ENCODE data around the gene FSTL4.

FSTL4 gene

DNA sequence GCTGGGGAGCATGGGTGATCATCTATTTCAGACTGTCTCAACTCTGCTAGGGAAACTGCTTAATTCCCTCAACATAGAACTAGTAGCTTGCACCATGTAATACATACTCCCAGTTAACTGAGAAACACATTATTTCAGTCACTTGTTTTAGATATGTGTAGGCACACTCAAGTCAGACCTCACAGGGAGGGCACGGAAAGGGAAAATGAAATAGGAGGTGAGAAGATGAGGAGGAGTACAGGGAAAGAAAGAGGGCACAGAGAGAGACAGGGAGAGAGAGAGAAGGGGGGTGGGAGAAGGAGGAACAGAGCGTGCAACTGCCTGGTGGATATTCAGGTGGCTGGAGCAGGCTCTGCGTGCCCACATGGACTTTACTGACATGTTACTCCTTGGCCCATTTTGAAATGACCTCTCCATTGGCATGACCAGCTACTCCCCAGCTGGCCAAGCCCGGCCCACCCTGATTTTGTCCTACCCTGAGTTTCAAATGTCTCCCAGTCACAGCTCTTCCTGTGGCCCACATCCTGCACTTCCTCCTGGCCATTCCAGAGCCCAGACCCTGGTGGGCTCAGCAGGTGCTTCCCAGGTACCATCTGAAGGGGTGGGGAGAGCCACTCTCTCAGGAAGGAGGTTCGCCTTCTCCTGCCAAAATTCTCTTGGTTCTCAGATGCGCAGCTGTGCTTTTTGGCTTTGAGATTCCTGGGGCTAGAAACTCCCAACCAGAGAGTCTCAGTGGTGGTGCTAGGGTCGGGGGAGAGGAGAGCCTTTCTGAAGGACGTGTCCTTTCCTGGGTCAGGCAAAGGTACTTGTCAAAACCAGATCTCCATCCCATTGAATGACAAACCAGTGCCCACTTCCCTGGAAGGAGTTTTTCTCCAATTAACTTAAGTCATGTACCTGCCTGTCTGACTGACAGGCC, 229.4 kb downstream of the FSTL4 start:
- no peak for DNase-seq

DNA sequence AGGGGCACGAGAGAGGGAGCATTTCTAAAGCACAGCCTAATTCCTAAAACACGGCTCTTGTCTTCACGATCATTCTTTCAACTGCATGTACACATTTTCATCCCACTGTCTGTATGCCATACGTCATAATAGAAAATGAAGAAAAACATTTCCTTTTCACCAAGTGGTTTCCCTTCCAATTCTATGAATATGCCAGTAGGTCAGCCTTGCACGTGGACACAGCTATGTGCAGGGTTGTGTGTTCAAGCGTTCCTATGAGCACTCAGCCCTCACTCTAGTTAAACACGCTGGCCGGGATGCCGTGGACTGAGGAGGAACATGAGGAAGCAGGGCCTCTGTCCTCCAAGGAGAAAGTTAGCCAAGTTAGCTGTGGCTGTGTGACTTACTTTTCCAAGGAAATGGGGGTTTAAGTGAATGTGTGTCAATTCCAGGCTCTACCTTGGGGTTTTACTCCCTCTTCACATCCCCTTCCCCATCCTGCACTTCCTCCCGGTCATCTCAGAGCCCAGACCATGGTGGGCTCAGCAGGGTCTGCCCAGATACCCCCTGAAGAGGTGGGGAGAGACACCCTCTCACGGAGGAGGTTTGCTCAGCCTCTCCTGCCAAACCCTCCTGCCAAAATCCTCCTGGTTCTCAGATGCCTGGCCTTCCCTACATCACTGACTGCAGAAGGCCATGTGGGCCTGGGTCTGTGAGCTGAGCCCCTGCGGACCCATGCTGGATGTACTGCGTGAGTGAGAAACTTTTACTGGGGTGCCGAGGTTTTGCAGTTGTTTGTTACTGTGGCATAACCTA, 230.6 kb downstream of the FSTL4 start:
- no peak for DNase-seq

DNA sequence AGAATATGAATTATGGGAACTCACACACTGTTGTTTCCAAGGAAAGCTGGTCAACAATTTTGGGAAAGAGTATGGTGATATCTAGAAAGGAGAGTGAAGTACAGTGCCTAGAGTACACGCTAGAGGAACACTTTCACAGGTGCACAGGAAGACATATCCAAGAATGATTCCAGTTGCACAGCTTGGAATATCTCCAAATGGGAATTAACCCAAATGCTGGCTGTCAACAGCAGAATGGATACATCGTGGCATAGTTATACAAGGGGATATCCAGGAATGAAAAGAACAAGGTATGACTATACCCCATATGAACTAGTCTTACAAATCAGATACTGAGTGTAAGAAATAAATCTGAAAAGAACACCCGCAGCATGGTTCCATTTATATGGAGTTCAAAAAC, 231.3 kb downstream of the FSTL4 start:
- DNase-seq: peak; percentile 34

DNA sequence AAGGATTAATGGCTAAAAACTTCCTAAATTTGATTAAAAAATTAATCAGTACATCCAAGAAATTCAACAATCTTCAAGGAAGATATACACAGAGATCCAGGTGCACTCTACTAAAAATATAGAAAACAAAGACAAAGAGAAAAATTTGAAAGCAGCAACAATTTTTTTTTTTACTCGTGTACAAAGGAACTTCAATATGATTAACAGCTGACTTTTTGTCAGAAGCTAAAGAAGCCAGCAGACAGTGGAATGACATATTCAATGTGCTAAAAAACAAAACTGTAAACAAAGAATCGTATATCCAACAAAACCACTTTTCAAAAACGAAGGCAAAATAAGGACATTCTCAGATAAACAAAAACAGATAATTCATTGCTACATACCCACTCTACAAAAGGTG, 234.6 kb downstream of the FSTL4 start:
- DNase-seq: no peak

DNA sequence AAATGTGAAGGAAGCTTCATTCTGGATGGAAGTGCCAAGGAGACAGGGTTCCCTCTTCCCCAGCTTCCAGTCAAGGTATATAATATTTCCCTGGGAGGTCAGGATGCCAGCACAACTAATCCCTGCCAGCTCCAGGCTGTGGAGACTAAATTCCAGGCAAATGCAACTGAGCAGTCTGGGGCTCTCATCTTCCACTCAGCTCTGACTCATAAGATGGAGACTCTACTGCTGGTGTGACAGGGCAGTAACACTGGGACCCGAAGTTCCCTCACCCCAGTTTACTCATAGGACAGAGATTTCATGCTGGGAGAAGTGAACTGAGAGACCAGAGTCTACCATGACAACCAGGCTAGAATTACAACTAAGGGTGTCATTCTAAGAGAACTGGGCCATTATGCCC, 235.4 kb downstream of the FSTL4 start:
- no peak for DNase-seq

DNA sequence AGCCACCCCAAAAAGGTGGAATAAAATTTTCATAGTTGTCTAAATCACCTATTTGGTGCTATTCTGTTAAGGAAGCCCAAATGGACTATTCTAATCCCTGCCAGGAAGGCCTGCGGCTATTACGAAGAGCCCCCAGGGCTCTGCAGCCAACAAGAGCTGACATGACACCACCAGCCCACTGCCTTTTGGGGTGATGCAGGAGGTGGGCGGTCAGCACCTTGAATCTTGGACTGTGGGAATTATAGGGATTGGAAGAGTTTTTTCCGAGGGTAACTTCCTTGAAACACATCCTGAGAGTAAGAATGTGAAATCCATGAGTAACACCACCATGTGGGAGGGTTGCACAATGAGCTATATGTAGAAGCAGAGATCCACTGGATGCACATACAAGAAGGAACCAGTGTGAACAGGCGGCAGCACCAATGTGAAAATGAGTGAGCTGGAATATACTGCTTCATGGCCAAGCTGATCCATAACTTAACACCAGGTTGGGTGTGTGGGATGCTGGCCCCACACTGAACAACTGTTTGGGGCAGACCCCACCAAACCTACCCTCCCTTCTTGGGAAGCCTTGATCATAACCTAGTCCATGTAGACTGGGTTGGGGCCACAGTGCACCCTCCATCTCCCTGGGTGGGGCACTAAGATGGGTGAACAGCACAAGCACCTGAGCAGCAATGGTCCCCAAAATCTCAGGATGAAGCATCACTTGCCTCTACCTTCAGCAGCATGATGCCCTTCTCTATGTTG, 239.0 kb downstream of the FSTL4 start:
- no peak for DNase-seq

DNA sequence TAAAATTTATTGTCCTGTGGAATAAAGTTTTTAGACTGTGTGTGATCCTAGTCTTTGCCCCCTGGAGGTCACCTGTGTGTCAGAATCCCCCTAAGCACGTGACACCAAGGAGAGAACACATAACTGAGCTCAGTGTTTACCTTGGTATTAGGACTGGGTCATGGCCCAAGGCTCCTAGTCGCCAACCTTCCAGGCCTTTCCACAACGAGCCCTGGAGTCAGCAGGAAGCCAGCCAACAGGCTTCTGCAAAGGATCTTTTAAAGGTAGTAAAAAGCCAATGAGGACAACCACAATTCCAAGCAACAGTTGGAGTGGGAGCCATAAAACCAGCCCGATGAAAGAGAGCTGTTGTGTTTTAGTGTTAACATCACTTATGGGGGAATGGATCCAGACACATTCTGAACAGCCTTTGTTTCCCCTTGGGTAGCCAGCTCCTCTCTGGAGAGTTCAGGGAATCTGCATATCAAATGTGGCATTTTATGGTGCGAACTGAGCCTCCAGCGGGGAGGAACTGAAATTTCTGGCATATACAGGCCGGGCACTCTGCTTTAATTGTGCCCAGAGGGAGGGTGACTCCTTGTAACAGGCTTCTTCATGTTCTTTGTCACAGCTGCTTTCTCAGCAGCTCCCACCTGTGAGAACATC, 239.9 kb downstream of the FSTL4 start:
- DNase-seq: no peak

DNA sequence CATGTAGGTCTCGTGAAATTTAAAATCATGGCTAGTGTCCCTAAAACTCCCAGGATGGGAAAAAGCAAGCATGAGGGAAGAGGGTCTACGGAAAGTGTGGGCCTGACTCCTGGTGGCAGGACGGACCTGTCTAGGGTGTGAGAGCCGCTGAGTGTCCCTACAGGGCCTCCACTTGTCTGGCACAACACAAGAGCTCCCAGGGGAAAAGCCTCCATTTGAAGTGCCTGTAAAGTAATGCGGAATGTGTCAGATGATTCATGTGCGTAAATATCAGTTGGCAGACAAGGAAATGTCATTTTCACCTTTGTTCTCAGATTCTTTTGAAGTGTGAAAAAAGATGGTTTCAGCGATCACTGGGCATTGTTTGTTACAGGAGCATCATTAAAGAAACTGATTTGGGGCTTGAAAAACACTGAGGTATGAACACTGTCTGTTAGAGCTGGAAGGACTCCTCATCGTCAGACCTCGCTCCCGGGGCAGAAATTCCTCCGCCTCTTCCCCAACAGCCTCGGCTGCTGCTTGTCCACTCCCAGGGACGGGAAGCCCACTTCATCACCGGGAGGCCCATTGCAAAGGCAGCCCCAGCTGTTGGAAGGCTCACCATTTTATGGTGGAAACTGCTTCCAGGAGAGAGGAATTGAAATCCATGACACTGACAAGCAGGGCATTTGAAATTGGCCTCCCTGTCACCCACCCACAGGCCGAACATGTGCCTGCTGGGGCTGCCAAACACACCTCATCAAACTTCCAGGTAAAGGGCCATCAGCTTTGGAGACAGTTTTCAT, 240.8 kb downstream of the FSTL4 start:
- DNase-seq: peak; percentile 32

DNA sequence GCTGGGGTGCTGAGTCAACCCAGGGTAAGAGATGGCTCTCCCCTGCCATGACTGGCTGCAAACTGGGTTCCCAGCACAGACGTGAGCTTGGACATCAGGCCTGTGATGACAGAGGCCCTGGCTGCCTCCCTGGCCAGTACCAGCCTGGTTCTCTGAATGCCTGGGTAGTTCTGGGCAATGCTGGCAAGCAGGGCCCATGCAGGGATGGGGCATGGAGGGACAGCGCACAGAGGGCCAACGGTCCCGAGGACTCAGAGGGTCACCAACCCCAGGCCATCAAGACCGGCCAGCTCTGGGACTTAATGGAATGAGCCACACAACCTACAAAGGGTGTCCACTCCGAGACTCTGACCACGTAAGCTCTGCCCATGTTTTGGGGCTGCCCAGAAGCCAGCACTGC, 241.4 kb downstream of the FSTL4 start:
- DNase-seq: no peak

DNA sequence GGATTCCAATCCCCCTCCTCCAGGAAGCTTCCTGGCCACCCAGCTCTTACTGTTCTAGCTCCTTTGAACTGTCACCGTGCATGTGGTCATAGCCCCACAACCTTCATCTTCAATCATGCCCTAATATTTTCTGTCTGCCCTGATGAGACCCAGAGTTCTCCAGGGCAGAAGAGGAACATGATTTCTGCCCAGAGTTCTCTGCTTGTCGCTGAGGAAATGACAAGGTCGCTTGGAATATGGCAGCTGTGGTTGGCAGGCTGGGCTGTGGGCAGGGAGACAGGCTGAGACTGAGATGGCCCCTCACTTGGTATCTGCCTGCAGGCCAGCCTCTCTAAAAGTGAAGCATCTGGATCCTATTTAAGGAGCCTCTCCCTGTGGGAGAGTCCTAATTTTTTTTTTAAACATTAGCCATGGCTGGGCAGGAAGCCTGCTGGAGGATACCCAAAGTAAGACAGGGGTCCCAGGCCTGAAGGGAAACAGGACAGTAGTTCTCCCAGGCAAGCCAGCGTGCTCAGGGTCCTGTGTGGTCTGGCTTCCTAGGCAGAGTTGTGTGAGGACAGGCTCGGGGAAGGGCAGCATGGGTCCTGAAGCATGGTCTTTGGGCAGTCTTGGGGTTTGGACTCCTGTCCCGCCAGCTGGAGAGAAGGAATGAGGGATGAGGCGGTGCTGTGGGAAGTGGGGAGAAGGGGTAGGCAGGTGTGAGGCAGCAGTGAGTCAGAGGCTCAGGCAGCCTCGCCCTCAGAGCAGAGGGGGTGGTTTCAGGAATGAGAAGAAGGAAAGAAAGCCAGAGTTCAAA, 242.1 kb downstream of the FSTL4 start:
- DNase-seq: no peak

DNA sequence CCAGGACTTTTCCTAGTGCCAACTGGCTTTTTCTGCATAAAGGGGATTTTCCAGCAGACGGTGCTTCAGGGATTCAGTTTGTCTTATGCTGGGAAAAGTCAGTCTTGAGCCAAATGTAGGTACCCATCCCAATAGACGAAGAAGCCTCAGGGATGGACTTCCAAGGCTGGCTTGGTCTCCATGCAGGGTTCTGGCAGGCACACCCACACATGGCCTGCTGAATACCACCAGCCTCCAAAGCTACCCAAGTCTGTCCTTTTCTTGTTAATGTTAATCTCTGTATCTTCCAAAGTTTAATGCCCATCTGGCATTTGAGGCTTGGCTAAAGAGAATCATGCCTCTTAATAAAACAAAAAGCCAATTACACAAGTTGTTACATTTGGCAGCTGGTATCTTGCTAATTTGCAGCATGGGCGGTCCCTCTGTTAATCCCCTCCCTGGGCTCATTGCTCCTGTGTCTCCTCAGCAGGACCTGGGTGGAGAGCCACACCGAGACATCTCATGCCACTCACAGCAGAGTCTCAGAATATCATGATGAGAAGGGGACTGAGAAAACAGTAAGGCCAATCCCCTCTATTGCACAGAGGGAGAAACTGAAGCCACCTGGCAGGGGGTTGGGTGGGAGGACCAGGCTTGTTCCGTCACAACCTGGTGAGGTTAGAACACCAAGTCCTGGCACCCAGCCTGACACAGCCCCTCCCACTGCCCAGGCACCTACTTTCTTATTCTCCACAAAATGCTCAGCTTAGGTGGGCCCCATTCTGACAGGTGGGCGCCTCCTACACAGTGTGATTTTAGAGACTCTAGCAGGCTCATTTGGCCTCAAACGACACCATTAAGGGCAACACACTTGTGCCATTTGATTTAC, 243.2 kb downstream of the FSTL4 start:
- peak; percentile 42 for DNase-seq

DNA sequence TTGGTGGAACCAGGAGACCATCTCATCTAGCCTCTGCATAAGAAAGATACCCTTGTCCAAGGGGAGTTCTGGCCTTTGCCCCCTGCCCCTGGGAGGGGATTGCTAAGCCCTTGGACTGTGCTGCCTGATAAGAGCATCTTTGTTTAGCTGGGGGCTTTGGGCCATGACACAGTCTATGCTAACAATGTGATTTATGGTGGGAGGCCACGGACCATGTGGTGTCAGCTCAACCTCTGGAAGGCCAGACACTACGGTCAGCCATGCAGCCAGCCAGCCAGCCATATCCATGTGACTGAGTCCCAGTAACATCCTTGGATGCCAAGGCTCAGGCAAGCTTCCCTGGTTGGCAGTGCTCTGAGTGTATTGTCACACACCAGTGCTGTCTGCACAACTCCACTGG, 244.4 kb downstream of the FSTL4 start:
- no peak for DNase-seq

DNA sequence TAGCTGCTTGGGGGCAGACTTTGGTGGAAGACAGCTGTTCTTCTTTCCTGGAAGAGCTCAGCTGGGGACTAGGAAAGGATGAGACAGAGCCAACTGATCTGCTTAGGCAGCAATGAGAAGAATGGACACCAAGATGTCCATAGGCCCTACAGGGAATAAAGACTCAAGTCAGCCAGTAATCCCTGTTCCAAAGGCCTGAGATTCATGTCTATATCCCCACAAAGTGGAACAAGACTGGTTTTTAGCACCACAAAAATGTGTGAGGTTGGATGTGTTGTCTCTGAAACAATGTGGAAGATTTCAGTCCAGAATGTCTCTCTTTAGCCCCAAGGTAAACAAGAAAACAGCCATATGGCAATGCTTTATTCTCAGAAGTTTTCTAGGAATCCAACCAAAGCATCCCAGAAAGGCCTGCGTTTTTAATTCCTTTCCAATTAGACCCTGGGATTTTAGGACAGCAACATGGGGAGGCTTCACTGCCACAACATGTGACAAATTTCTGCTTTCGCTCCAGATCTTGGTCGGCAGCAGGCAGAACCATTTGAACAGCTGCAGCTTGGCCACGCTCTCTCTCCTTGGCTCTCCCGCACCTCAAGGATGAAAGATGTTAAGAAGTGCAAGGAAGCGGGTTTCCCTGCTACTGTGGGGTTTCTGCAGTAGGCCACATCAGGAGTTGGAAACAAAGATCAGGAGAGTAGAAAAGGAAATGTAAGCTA, 245.1 kb downstream of the FSTL4 start:
- DNase-seq: no peak

DNA sequence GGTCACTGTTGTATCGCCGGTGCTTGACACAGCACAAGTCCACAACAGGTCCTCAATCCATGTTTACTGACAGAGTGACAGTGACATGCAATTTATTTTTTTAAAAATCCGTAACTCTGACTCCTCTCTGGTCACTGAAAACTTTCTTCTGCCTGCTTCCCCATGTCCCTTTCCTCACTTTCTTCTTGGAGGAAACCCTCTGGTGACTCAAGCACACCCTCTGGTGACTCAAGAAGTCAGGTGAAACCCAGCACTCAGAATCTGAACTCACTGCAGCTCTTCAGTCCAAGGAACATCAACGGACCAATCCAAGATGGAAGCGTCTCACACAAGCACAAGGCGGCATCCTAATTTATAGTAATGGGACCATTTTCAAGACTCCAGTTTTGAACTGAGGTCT, 245.9 kb downstream of the FSTL4 start:
- DNase-seq: no peak

DNA sequence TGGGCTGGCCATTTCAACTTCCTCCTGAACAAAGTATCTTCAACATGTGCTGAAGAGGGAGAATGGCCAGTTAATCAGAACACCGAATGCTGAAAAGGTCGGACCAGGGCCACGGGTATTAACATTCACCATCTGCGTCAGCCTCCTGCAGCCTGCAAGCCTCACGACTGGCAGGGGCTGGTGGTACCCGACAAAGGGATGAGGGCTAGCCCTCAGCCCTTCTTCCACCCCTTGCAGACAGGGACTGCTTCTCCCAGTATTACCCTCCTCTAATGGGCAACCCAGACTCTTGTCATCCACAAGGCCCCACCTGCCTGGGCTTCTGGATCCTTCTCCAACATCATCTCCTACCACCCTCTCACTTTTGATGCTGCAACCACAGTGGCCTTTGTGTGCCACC, 246.6 kb downstream of the FSTL4 start:
- DNase-seq: no peak

DNA sequence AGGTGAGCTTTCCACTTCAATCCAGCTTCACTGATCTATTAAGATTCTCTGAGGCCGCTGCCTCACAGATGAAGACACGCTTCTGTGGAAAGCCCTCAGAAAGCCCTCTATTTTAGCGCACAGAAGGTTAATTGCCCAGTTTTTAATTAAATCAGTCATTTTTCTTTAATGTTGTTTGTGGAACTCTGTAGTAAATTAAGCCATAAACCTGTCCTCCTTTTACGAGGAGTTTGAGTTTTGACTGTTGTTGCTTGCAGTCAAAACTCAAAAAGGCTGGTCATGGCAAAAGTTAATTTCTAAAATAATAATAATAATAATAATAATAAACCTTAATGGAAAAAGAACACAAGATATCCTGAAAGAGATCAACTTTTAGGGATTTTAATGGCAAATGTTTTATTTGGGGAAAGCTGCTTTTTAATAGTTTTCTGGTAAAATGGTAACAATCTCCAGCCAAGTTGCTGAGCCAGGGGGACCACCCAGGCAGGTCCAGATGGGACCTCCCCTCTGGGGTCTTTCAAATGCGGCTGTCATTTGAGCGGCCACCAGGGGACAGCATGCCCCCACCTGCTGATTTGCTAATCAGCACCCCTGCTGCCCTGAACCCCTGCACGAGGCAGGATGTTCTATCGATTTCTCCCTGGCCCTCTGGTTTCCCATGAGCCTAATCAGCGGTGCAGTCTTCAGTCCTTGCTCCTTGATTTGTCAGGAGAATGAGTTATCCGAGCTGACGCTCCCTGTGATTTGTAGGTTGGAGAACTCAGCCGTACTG, 247.2 kb downstream of the FSTL4 start:
- peak; percentile 68 for DNase-seq

DNA sequence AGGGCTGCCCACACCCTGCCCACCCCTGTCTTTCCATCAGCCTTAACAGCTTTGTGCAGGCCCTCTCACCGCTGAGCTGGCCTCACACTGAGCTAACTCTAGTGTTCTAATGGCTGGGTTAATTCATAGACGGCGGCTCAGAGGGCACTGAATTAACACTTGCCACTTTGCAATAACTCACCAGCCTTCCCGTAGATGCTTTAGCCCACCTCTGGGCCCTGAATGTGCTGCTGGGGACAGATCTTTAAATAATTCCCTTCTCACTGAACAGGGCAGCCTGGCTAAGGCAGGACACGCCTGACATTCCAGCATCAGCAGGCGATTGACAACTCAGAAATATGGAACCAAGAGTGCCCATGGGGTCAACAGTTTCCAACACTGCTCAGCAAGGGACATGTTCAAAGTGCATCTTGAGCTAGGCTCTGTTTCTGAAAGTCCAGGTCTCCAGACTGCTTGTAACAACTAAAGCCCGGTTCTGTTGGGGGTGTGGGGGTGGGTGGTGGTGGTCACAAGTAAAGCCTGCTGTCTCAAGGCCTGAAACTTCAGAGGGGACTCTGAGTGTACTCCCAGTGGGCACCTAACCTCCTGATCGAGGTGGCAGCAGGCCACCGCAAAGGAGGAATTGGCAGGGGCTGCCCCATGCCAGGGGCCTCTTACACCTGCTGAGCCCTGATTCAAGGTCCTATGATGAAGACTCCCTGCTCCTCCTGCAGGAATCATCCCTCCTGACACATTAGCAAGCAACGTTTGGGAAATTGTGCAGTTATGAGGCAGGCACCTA, 248.3 kb downstream of the FSTL4 start:
- peak; percentile 38 for DNase-seq

DNA sequence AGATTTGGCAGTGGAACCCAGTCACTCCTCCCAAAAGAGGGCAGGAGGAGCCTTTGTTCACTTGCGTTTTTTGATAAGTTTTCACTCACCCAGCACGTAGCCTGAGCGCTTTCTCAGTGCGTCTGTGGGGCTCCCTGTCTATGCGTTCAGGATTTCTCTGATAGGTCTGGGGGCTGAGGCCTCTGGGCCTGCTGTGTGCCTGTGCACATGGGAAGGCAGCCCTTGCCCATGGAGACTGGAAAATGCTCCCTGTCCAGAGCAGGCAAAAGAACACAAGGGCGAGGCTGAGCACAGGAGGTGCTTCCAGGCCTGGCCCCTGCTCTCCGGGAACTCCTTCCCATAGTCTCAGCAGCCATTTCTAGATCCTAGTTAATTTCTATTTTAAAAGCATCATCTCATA, 249.9 kb downstream of the FSTL4 start:
- no peak for DNase-seq

Data from NCI-H69 (cell line).